Measurements from ENCODE around the gene FAM13A. TPM values are rescaled to one million over a fixed set of nuclear protein-coding genes. Genes with fewer than 3 reads are reported as not detected.

Gene FAM13A
- polyA plus RNA-seq, 1 donor from 2014 or later = 4.0 TPM

- Histone ChIP-seq H3K9ac (ENCODE audit: low read length) (no peak overlapping the region), H3K27me3 (ENCODE audit: insufficient read depth, low read depth, low read length) (no peaks in the 10 kb centered on the region), H3F3A (ENCODE audit: insufficient read depth, low read length, poor library complexity, severe bottlenecking) (no peaks in the 10 kb centered on the region), H3K27ac (ENCODE audit: low read length) (no peak overlapping the region), H4K20me1 (ENCODE audit: insufficient read depth) (no peaks in the 10 kb centered on the region), H3K9me2 (ENCODE audit: insufficient read depth, low read length) (no peaks in the 10 kb centered on the region), H3K79me2 (replicated peaks; ENCODE audit: insufficient read depth, low read length) (no peaks in the 10 kb centered on the region), H3K4me3 (ENCODE audit: low read length) (no peak overlapping the region), H2AFZ (ENCODE audit: low read depth, low read length) (no peak overlapping the region), H3K9me3 (ENCODE audit: low read length) (no peaks in the 10 kb centered on the region), H3K4me2 (ENCODE audit: low read length) (no peak overlapping the region), H3K36me3 (ENCODE audit: insufficient read depth, low read length) (no peaks in the 10 kb centered on the region)
- TF ChIP-seq RAD21 (conservative IDR thresholded peaks at IDR 0.05) (no peak), SMC3 (conservative IDR thresholded peaks at IDR 0.05; ENCODE audit: poor library complexity) (no peak), MXI1 (conservative IDR thresholded peaks at IDR 0.05; ENCODE audit: poor library complexity, severe bottlenecking) (no peak), TAF1 (IDR thresholded peaks at IDR 0.05; ENCODE audit: low read depth) (no peak), EP300 (conservative IDR thresholded peaks at IDR 0.05; ENCODE audit: poor library complexity, severe bottlenecking) (no peak), EZH2 (IDR thresholded peaks at IDR 0.05; ENCODE audit: borderline replicate concordance, insufficient read depth, low read length, poor library complexity, severe bottlenecking) (no peak), REST (IDR thresholded peaks at IDR 0.05; ENCODE audit: borderline replicate concordance) (no peak), POLR2AphosphoS5 (IDR thresholded peaks at IDR 0.05) (no peak)
- TF ChIP-seq, protein P1, sequence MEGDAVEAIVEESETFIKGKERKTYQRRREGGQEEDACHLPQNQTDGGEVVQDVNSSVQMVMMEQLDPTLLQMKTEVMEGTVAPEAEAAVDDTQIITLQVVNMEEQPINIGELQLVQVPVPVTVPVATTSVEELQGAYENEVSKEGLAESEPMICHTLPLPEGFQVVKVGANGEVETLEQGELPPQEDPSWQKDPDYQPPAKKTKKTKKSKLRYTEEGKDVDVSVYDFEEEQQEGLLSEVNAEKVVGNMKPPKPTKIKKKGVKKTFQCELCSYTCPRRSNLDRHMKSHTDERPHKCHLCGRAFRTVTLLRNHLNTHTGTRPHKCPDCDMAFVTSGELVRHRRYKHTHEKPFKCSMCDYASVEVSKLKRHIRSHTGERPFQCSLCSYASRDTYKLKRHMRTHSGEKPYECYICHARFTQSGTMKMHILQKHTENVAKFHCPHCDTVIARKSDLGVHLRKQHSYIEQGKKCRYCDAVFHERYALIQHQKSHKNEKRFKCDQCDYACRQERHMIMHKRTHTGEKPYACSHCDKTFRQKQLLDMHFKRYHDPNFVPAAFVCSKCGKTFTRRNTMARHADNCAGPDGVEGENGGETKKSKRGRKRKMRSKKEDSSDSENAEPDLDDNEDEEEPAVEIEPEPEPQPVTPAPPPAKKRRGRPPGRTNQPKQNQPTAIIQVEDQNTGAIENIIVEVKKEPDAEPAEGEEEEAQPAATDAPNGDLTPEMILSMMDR (IDR thresholded peaks at IDR 0.05; ENCODE audit: poor library complexity, severe bottlenecking) = no peak
Observed at GRCh38 chr4:89042055-89042454, 14.9 kb downstream of the FAM13A start.

GRCh38 chr4:89039730-89040338 is 17.2 kb downstream of the FAM13A start:
- no peaks in the 10 kb centered on the region for H3K79me2 ChIP-seq (replicated peaks; ENCODE audit: insufficient read depth, low read length)

More at GRCh38 chr4:89039730-89040338, 17.2 kb downstream of the FAM13A start:
- H3K27me3 ChIP-seq (ENCODE audit: insufficient read depth, low read depth, low read length) = no peaks in the 10 kb centered on the region
- no peak for TF ChIP-seq SMC3 (conservative IDR thresholded peaks at IDR 0.05; ENCODE audit: poor library complexity)
- no peak overlapping the region for H3K27ac ChIP-seq (ENCODE audit: low read length)
- H3K36me3 ChIP-seq (ENCODE audit: insufficient read depth, low read length) = no peaks in the 10 kb centered on the region
- no peak overlapping the region for H3K4me2 ChIP-seq (ENCODE audit: low read length)
- no peaks in the 10 kb centered on the region for H3K9me3 ChIP-seq (ENCODE audit: low read length)
- H2AFZ ChIP-seq (ENCODE audit: low read depth, low read length) = no peak overlapping the region
- H4K20me1 ChIP-seq (ENCODE audit: insufficient read depth) = no peaks in the 10 kb centered on the region
- no peaks in the 10 kb centered on the region for H3F3A ChIP-seq (ENCODE audit: insufficient read depth, low read length, poor library complexity, severe bottlenecking)
- no peak overlapping the region for H3K4me3 ChIP-seq (ENCODE audit: low read length)
- no peak overlapping the region for H3K9ac ChIP-seq (ENCODE audit: low read length)
- H3K9me2 ChIP-seq (ENCODE audit: insufficient read depth, low read length) = no peaks in the 10 kb centered on the region
